IPS-20b (cell line): ENCODE results near the gene BPIFB6.

Experiments
- H3K27ac ChIP-seq: one replicate; pipeline ENCODE4 v1.5.1; 2013; ENCODE audit warnings: low read length
- H3K27me3 ChIP-seq: 2 replicates; pipeline ENCODE4 v1.6.1; 2013; ENCODE audit warnings: mild to moderate bottlenecking, low read length, inconsistent platforms; ENCODE audit not compliant: insufficient read depth
- H3K36me3 ChIP-seq: 2 replicates; pipeline ENCODE4 v1.6.1; 2013; ENCODE audit warnings: low read depth, mild to moderate bottlenecking, inconsistent platforms, low read length, moderate library complexity; ENCODE audit not compliant: insufficient read depth
- H3K4me1 ChIP-seq: 2 replicates; pipeline ENCODE4 v1.6.1; 2013; ENCODE audit warnings: mild to moderate bottlenecking, control low read depth, inconsistent platforms, low read length, moderate library complexity; ENCODE audit not compliant: insufficient read depth
- H3K4me3 ChIP-seq: 2 replicates; pipeline ENCODE4 v1.5.1; 2013; ENCODE audit warnings: mild to moderate bottlenecking, low read length, inconsistent platforms
- H3K9ac ChIP-seq: 2 replicates; pipeline ENCODE4 v1.6.1; 2013; ENCODE audit warnings: low read depth, mild to moderate bottlenecking, inconsistent platforms, low read length, moderate library complexity
- H3K9me3 ChIP-seq: 2 replicates; pipeline ENCODE4 v1.6.1; 2013; ENCODE audit warnings: mild to moderate bottlenecking, low read depth, low read length, inconsistent platforms; ENCODE audit not compliant: insufficient read depth

The BPIFB6 gene

DNA sequence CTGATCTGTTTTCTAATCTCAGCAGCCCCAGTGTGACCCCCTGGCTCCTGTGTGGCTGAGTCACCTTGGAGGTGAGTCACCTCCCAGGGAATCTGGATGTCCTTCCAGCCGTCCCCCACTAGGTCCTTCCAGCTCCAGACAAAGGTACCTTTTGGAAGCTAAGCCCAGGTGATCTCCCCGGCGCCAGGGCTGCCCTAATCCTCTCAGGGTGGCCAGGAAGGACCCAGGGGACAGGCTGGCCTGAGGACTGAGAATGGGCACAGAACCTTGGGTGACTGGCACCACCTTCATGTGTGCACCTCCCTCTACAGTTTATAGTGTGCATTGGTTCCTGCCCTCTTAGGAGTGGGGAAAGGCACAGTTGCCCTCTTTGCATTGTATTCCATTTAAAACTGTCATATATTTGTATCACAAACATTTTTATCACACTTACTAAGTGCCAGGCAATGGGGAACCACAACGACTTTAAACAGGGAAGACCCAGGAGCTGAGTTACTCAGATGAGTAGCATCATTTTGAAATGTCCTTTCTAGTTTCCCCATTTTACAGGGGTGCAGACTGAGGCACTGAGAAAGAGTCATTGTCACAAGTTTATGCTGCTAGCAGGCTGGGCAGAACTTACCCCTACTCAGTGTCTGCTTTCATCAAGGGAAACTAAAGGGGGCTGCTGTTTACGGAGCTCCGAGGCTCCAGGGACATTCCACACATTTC lies 45.4 kb downstream of the BPIFB6 start:
- Histone ChIP-seq H3K27me3 (no peaks in the 10 kb centered on the region), H3K9me3 (no peaks in the 10 kb centered on the region), H3K9ac (no peak overlapping the region), H3K36me3 (no peaks in the 10 kb centered on the region), H3K4me3 (no peak overlapping the region), H3K4me1 (no peaks in the 10 kb centered on the region), H3K27ac (no peak overlapping the region)

DNA sequence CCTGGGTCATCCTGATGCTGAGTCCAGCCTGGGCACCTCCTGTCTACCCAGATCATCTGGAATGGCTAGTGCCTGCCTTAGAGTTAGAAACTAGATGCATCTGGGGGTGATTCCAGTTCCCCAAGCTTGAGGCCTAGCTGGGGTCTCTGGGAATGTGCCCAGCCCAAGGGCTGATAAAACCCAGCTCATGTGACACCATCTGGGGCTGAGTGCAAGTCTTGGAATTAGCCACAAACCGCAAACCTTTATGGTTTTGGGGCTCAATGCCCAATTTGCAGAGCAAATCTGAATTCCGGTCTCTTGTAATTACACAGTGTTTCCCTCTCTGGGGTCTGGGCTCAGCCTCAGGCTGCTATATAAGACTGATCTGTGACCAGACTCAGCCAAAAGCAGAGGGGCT lies 47.8 kb downstream of the BPIFB6 start, which contains the start of gene BPIFB4:
TSS of gene BPIFB4 (plus strand) at position 385 of the 400 bp plus-strand sequence. CDS start 1,884 bp downstream, outside the sequence.
- Histone ChIP-seq H3K27me3 (no peaks in the 10 kb centered on the region), H3K4me1 (no peaks in the 10 kb centered on the region), H3K27ac (no peak within 1 kb of the TSS), H3K9me3 (no peaks in the 10 kb centered on the region), H3K36me3 (no peaks in the 10 kb centered on the region), H3K4me3 (no peak within 1 kb of the TSS), H3K9ac (no peak within 1 kb of the TSS)

DNA sequence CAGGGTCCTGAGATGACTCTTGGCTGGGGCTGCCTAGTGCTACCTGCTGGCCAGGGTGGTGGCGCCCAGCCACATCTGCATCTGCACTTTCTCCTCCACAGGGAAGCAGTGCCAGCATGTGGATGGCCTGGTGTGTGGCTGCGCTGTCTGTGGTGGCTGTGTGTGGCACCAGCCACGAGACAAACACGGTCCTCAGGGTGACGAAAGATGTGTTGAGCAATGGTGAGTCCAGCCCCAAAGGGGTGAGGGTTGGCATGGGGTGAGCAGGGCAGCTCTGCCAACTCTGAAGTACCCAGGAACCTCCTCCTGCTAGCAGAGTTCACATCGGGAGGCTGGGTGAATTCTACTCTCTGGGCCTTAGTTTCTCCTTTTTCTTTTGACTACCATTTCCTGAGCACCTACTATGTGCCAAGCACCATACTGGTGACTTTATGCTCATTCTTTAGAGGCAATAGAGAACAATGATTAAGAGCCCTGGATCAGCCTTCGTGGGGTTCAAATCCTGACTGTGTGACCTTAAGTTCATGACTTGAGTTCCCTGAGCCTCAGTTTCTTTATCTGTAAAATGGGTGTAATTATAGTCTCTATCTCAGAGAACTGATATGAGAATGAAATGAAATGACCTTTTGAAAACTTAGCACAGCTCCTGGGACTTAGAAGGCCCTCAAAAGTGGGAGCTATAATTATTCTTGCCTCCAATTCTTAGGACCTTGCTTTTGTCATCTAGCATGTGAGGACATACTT lies 50.1 kb downstream of the BPIFB6 start:
- no peaks in the 10 kb centered on the region for H3K36me3 ChIP-seq
- no peak overlapping the region for H3K27ac ChIP-seq
- no peak overlapping the region for H3K4me3 ChIP-seq
- no peaks in the 10 kb centered on the region for H3K9me3 ChIP-seq
- H3K27me3 ChIP-seq, result no peaks in the 10 kb centered on the region
- H3K9ac ChIP-seq, result no peak overlapping the region
- H3K4me1 ChIP-seq, result no peaks in the 10 kb centered on the region

DNA sequence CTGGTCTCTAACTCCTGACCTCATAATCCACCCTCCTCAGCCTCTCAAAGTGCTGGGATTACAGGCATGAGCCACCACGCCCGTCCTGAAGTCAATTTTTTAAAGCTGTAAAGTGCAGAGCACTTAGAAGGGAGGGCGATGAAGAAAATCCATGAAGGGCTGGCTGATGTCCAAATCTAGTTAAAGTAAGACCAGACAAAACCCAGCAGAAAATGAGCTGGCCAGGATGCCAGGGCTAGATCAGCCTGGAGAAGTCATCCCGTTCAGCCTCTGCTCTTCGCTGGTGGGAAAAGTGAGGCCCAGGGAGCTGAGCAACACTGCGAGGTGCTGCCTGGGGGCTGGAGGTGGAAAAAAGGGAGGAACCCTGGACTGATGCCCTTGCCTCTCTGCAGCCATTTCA lies 51.1 kb downstream of the BPIFB6 start:
- Histone ChIP-seq H3K27me3 (no peaks in the 10 kb centered on the region), H3K36me3 (no peaks in the 10 kb centered on the region), H3K4me3 (no peak overlapping the region), H3K9me3 (no peaks in the 10 kb centered on the region), H3K4me1 (no peaks in the 10 kb centered on the region), H3K9ac (no peak overlapping the region), H3K27ac (no peak overlapping the region)

DNA sequence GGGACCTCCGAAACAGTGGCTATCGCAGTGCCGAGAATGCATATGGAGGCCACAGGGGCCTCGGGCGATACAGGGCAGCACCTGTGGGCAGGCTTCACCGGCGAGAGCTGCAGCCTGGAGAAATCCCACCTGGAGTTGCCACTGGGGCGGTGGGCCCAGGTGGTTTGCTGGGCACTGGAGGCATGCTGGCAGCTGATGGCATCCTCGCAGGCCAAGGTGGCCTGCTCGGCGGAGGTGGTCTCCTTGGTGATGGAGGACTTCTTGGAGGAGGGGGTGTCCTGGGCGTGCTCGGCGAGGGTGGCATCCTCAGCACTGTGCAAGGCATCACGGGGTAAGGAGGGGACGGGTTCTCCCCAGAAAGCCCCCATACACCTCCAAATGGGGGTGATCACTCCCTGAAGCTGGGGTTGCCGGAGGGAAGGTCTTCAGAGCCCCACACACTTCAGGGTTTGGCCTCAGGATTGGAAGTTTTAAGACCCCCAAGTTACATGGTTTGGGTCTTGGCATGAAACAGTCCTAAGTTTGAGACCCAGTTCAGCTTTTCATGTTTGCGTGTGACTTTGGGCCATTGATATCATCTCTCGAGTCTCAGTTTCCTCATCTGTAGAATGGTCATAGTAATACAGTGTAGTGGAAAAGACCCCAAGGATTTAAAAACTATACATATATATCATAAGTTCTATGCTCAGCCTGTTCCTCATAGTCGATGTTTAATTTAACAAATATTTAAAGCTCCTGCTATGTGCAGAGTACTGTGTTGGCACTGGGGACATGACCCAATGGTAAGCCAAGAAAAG lies 52.3 kb downstream of the BPIFB6 start:
- Histone ChIP-seq H3K9ac (no peak overlapping the region), H3K27ac (no peak overlapping the region), H3K27me3 (no peaks in the 10 kb centered on the region), H3K9me3 (no peaks in the 10 kb centered on the region), H3K4me1 (no peaks in the 10 kb centered on the region), H3K4me3 (no peak overlapping the region), H3K36me3 (no peaks in the 10 kb centered on the region)

DNA sequence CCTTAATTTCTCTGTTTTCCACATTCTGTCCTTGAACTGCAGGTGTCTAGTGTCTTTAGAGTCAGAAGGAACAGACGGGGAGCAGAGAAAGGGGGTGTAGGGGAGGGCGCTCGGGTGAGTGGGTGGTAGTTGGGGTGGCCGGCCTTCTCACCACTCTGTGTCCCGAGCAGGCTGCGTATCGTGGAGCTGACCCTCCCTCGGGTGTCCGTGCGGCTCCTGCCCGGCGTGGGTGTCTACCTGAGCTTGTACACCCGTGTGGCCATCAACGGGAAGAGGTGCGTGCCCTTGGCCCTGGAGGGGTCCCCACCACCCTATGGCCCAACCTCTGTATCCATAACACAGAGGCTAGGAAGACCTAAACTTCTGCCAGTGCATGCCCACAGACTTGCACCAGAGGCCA lies 53.3 kb downstream of the BPIFB6 start:
- H3K27me3 ChIP-seq, result no peaks in the 10 kb centered on the region
- no peak overlapping the region for H3K9ac ChIP-seq
- H3K9me3 ChIP-seq, result no peaks in the 10 kb centered on the region
- H3K4me1 ChIP-seq, result no peaks in the 10 kb centered on the region
- H3K4me3 ChIP-seq, result no peak overlapping the region
- no peak overlapping the region for H3K27ac ChIP-seq
- no peaks in the 10 kb centered on the region for H3K36me3 ChIP-seq

DNA sequence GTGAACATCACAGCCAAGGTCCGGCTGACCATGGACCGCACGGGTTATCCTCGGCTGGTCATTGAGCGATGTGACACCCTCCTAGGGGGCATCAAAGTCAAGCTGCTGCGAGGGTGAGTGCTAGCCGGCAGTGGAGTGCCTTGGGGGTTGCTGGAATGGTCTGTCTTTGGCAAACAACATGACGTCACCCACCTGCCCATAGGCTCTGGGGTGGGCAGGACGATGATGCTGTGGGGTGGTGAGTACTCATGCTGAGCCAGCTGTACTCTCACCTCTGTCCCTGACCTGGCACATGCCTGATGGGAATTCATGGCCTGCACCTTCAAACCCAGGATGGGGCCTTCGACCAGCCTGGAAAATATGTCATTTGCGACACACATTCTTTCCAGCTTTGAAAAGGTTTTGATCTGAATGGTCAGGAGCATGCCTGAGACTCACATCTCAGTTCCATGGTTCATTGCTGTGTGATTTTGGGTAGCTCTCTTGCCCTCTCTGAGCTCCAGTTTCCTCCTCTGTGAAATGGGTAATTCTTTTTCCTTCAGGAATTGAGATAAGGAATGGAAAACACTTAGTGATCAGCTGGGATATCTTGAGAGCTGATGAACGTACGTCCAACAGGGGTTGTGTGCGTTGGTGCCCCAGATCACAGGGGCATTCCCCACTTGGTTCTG lies 54.7 kb downstream of the BPIFB6 start:
- H3K9ac ChIP-seq, result no peak overlapping the region
- H3K4me3 ChIP-seq, result no peak overlapping the region
- no peaks in the 10 kb centered on the region for H3K36me3 ChIP-seq
- H3K9me3 ChIP-seq, result no peaks in the 10 kb centered on the region
- H3K27ac ChIP-seq, result no peak overlapping the region
- no peaks in the 10 kb centered on the region for H3K27me3 ChIP-seq
- H3K4me1 ChIP-seq, result no peaks in the 10 kb centered on the region

DNA sequence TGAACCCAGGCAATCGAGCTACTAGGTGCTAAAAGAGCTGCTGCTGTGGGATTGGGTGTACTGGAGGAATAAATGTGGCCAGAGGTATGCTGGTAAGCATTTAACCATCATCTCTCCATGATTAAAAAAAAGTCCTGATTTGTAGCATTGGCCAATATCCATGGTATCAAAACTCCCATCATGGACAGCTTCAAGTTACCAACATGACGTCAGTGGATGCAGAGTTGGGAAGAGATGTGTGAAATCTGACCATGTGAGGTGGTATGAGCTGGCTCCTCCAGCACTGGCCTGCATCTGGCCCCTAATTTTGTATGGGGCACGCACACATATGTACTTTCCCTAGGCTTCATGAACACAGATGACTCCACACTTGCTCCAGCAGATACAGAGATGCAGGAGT lies 59.7 kb downstream of the BPIFB6 start:
- no peak overlapping the region for H3K4me3 ChIP-seq
- no peaks in the 10 kb centered on the region for H3K27me3 ChIP-seq
- H3K27ac ChIP-seq, result no peak overlapping the region
- no peaks in the 10 kb centered on the region for H3K36me3 ChIP-seq
- H3K9ac ChIP-seq, result no peak overlapping the region
- no peaks in the 10 kb centered on the region for H3K4me1 ChIP-seq
- H3K9me3 ChIP-seq, result no peaks in the 10 kb centered on the region

DNA sequence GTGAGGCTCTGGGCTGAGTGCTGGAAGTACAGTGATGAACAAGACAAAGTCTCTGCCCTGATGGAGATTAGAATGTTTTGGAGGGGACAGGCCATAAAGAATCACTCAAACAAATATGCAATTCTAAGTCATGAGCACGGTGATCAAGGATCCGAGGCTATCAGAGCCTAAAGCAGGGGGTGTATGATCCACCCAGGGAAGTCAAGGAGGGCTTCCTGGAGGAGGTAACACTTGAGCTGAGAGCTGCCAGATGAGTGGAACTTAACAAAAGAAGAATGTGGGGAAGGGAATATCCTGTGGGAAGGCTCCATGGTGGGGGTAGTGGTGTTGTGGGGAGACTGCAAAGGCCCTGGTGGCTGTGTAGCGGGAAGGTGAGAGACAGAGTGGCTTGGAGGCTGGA lies 60.2 kb downstream of the BPIFB6 start:
- no peaks in the 10 kb centered on the region for H3K27me3 ChIP-seq
- H3K9ac ChIP-seq, result no peak overlapping the region
- H3K4me3 ChIP-seq, result no peak overlapping the region
- no peaks in the 10 kb centered on the region for H3K9me3 ChIP-seq
- H3K27ac ChIP-seq, result no peak overlapping the region
- no peaks in the 10 kb centered on the region for H3K4me1 ChIP-seq
- no peaks in the 10 kb centered on the region for H3K36me3 ChIP-seq

DNA sequence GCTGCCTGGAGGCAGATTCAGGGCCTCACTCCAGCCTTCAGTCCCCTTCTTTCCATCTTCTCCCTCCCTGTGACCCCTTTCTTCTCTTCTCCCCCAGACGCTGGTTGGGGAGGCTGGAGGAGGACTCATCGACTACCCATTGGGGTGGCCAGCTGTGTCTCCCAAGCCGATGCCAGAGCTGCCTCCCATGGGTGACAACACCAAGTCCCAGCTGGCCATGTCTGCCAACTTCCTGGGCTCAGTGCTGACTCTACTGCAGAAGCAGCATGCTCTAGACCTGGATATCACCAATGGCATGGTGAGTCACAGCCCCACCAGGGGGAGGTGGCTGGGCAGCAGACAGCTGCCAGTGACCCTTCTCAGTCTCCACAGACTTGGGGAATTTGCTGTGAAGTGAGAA lies 60.9 kb downstream of the BPIFB6 start:
- Histone ChIP-seq H3K36me3 (no peaks in the 10 kb centered on the region), H3K4me1 (no peaks in the 10 kb centered on the region), H3K27ac (no peak overlapping the region), H3K9ac (no peak overlapping the region), H3K4me3 (no peak overlapping the region), H3K9me3 (no peaks in the 10 kb centered on the region), H3K27me3 (no peaks in the 10 kb centered on the region)

DNA sequence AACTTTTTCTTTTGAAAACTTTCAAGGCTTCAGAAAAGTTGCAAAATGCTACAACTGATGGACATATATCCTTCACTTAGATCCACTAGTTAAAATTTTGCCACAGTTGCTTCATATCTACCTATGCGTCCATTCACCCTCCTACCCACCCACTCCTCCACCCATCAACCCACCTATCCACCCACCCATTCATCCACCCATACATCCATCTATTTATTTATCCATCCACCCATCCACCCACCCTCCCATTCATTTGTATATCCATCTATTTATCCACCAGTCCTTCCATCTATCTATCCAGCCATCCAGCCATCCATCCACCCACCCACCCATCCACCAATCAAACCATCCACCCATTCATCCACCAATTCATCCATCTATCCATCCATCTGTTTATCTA lies 61.6 kb downstream of the BPIFB6 start:
- Histone ChIP-seq H3K36me3 (no peaks in the 10 kb centered on the region), H3K4me1 (no peaks in the 10 kb centered on the region), H3K9me3 (no peaks in the 10 kb centered on the region), H3K27ac (no peak overlapping the region), H3K9ac (no peak overlapping the region), H3K27me3 (no peaks in the 10 kb centered on the region), H3K4me3 (no peak overlapping the region)
